DMS53 treated with DMSO at 0.1 percent for 48 hours (cell line): ENCODE data around the gene HOXB1.

Experiments used
- DNase-seq: peaks from one replicate; lab custom pipeline; 2025; ENCODE audit not compliant: unreplicated experiment; lab: John Stamatoyannopoulos, UW

The HOXB1 gene

GRCh38 chr17:48555258-48556228, 24.7 kb upstream of the HOXB1 start:
- DNase-seq = no peak

GRCh38 chr17:48554412-48555257, 23.8 kb upstream of the HOXB1 start:
- DNase-seq = no peak

GRCh38 chr17:48553826-48554225, 23.0 kb upstream of the HOXB1 start:
- DNase-seq = no peak

GRCh38 chr17:48553190-48553547, 22.4 kb upstream of the HOXB1 start:
- DNase-seq = no peak

- DNase-seq = no peak
These were observed 21.8 kb upstream of the HOXB1 start for GRCh38 chr17:48552466-48553189.

- DNase-seq = no peak
These were observed 21.0 kb upstream of the HOXB1 start for GRCh38 chr17:48551596-48552465.

GRCh38 chr17:48551214-48551555, 20.4 kb upstream of the HOXB1 start:
- DNase-seq = no peak

GRCh38 chr17:48550502-48551213, 19.8 kb upstream of the HOXB1 start:
- DNase-seq = no peak

GRCh38 chr17:48549914-48550501, 19.2 kb upstream of the HOXB1 start:
- DNase-seq = no peak

- no peak for DNase-seq
These were observed 18.4 kb upstream of the HOXB1 start for GRCh38 chr17:48549281-48549630.

GRCh38 chr17:48548523-48549280, 17.9 kb upstream of the HOXB1 start:
- no peak for DNase-seq

- no peak for DNase-seq
These were observed 17.2 kb upstream of the HOXB1 start for GRCh38 chr17:48547808-48548522.

- DNase-seq = no peak
These were observed 16.4 kb upstream of the HOXB1 start for GRCh38 chr17:48546924-48547807.

- no peak for DNase-seq
These were observed 15.5 kb upstream of the HOXB1 start for GRCh38 chr17:48546137-48546923.

- no peak for DNase-seq
These were observed 14.7 kb upstream of the HOXB1 start for GRCh38 chr17:48545539-48545938.

GRCh38 chr17:48545022-48545375, 14.2 kb upstream of the HOXB1 start, which contains the start of gene HOXB2:
Gene HOXB2 (minus strand): TSS chr17:48545109. CDS start chr17:48544911, 198 bp downstream.
- DNase-seq = no peak
